Dedifferentiated amniotic fluid mesenchymal stem cell (primary cell): ENCODE measurements around the gene NTHL1.
"Not testable (repeated sequence)": the region's sequence is repeated elsewhere in the genome, so short reads cannot be mapped to it uniquely, and the experiment has no call there.

Experiments
- DNase-seq: peaks from one replicate; pipeline ENCODE4 v3.0.0-alpha.2; 2016; ENCODE audit errors: extremely low spot score

Gene NTHL1

GRCh38 chr16:2029350-2029749 lies 18.3 kb downstream of the NTHL1 start:
- DNase-seq, result no peak

- DNase-seq, result no peak
Observed at GRCh38 chr16:2028620-2029220, 18.9 kb downstream of the NTHL1 start.

GRCh38 chr16:2028146-2028545 lies 19.5 kb downstream of the NTHL1 start:
- no peak for DNase-seq

- DNase-seq, result no peak
Observed at GRCh38 chr16:2027024-2028010, 20.3 kb downstream of the NTHL1 start.

- DNase-seq, result no peak
Observed at GRCh38 chr16:2026461-2027023, 21.1 kb downstream of the NTHL1 start, which contains the start of gene NHERF2. Gene NHERF2, plus strand, starts transcription at chr16:2026902. Its CDS starts 104 bp downstream, at chr16:2027006.

- no peak for DNase-seq
Observed at GRCh38 chr16:2025878-2026460, 21.7 kb downstream of the NTHL1 start.

- DNase-seq, result no peak
Observed at GRCh38 chr16:2025251-2025650, 22.4 kb downstream of the NTHL1 start.

- no peak for DNase-seq
Observed at GRCh38 chr16:2024032-2024420, 23.6 kb downstream of the NTHL1 start.

- peak; percentile 81 for DNase-seq
Observed at GRCh38 chr16:2023092-2024031, 24.3 kb downstream of the NTHL1 start.

- DNase-seq, result no peak
Observed at GRCh38 chr16:2022723-2023091, 24.9 kb downstream of the NTHL1 start.

- no peak for DNase-seq
Observed at GRCh38 chr16:2019921-2020831, 27.5 kb downstream of the NTHL1 start.

- DNase-seq, result no peak
Observed at GRCh38 chr16:2019518-2019920, 28.1 kb downstream of the NTHL1 start, which contains the start of gene NPW. Gene NPW, plus strand, starts transcription at chr16:2019785.

GRCh38 chr16:2016407-2016922 lies 31.2 kb downstream of the NTHL1 start:
- no peak for DNase-seq

GRCh38 chr16:2015947-2016208 lies 31.8 kb downstream of the NTHL1 start:
- DNase-seq, result no peak

- no peak for DNase-seq
Observed at GRCh38 chr16:2015117-2015946, 32.3 kb downstream of the NTHL1 start.

- DNase-seq, result no peak
Observed at GRCh38 chr16:2013527-2013926, 34.1 kb downstream of the NTHL1 start.

- not testable (repeated sequence) for DNase-seq
Observed at GRCh38 chr16:2011726-2012125, 35.9 kb downstream of the NTHL1 start.

- DNase-seq, result peak; percentile 78
Observed at GRCh38 chr16:2009791-2010510, 37.7 kb downstream of the NTHL1 start, which contains the start of gene ZNF598. Gene ZNF598, minus strand, starts transcription at chr16:2009821.
